Stimulated activated CD4-positive, alpha-beta T cell treated with anti-CD3 and anti-CD28 coated beads, TNF-alpha, amount 100 ng/mL, for 48 hours (primary cell): ENCODE data around the gene MLPH.

ENCODE experiments used
- DNase-seq, 3 donors: peaks; one replicate each; pipeline ENCODE4 v3.0.0-alpha.2; 2020; ENCODE audit warnings: low read depth in 3 of 3

MLPH gene

GRCh38 chr2:237601453-237602116 is 114.5 kb downstream of the MLPH start:
- DNase-seq = no peak

GRCh38 chr2:237602409-237602808 is 115.4 kb downstream of the MLPH start:
- no peak for DNase-seq

- DNase-seq = no peak
Observed at GRCh38 chr2:237603049-237603717, 116.1 kb downstream of the MLPH start.

GRCh38 chr2:237603718-237604362 is 116.8 kb downstream of the MLPH start:
- DNase-seq = peak in 1 of 3 donors; percentile 10

GRCh38 chr2:237604391-237604790 is 117.3 kb downstream of the MLPH start:
- no peak for DNase-seq
